MCF 10A (cell line): Measurements from ENCODE around the gene PIP5KL1. TPM values are rescaled to one million over a fixed set of nuclear protein-coding genes. Genes with fewer than 3 reads are reported as not detected.

Source experiments
- BruUV-seq: library from RNA; stranded (reverse); fragments of 400-500 nt; replicated peaks from 2 replicates; lab custom pipeline; 2021; lab: Mats Ljungman, UMichigan
- CTCF ChIA-PET: fragments of 300-600 bp; sonication (Branson Sonifier 250); formaldehyde crosslinking; extraction: SDS; loops from one replicate; lab custom pipeline; 2021; ENCODE audit warnings: antibody characterized with exemption, inconsistent platforms; lab: Yijun Ruan, JAX
- POLR2A ChIA-PET: fragments of 300-600, 350-650 bp; sonication (Branson Sonifier 250); formaldehyde crosslinking; extraction: SDS; loops from one replicate; lab custom pipeline; 2020; ENCODE audit warnings: antibody characterized with exemption, inconsistent platforms; lab: Yijun Ruan, JAX
- DNase-seq: peaks from one replicate; pipeline ENCODE4 v3.0.0-alpha.2; 2018; ENCODE audit not compliant: unreplicated experiment
- H3K27ac Mint-ChIP-seq: one replicate; pipeline ENCODE4 v1.8.0; 2022; ENCODE audit warnings: mild to moderate bottlenecking, low read depth, mixed read lengths; ENCODE audit not compliant: unreplicated experiment
- H3K27me3 Mint-ChIP-seq: one replicate; pipeline ENCODE4 v1.8.0; 2022; ENCODE audit warnings: mixed read lengths; ENCODE audit not compliant: insufficient read depth, unreplicated experiment
- H3K36me3 Mint-ChIP-seq: one replicate; pipeline ENCODE4 v1.8.0; 2022; ENCODE audit warnings: mild to moderate bottlenecking, moderate library complexity, mixed read lengths; ENCODE audit not compliant: insufficient read depth, unreplicated experiment
- H3K4me1 Mint-ChIP-seq: one replicate; pipeline ENCODE4 v1.8.0; 2022; ENCODE audit warnings: mixed read lengths; ENCODE audit not compliant: insufficient read depth, unreplicated experiment
- H3K4me3 Mint-ChIP-seq: one replicate; pipeline ENCODE4 v1.8.0; 2022; ENCODE audit warnings: mild to moderate bottlenecking, moderate library complexity, mixed read lengths; ENCODE audit not compliant: unreplicated experiment
- H3K9me3 Mint-ChIP-seq: one replicate; pipeline ENCODE4 v1.8.0; 2022; ENCODE audit warnings: mixed read lengths; ENCODE audit not compliant: unreplicated experiment
- intact Hi-C: fragments of 100-400 bp; cut with micrococcal nuclease; formaldehyde crosslinking; loops from 2 replicates; pipeline ENCODE4 v1.14.1; 2022
- total RNA-seq: library from RNA; stranded (reverse); gene quantifications from 2 replicates; pipeline ENCODE4 v1.2.3, GENCODE V29; 2022
- TF ChIP-seq, protein P1 (sequence below): fragments of 200-600 bp; IDR thresholded peaks from one replicate; pipeline ENCODE4 v1.8.0; 2022; ENCODE audit warnings: antibody characterized with exemption, mild to moderate bottlenecking; ENCODE audit not compliant: unreplicated experiment

The PIP5KL1 gene
- total RNA-seq, 1 experiment from 2014 or later = 4.0 TPM

DNA sequence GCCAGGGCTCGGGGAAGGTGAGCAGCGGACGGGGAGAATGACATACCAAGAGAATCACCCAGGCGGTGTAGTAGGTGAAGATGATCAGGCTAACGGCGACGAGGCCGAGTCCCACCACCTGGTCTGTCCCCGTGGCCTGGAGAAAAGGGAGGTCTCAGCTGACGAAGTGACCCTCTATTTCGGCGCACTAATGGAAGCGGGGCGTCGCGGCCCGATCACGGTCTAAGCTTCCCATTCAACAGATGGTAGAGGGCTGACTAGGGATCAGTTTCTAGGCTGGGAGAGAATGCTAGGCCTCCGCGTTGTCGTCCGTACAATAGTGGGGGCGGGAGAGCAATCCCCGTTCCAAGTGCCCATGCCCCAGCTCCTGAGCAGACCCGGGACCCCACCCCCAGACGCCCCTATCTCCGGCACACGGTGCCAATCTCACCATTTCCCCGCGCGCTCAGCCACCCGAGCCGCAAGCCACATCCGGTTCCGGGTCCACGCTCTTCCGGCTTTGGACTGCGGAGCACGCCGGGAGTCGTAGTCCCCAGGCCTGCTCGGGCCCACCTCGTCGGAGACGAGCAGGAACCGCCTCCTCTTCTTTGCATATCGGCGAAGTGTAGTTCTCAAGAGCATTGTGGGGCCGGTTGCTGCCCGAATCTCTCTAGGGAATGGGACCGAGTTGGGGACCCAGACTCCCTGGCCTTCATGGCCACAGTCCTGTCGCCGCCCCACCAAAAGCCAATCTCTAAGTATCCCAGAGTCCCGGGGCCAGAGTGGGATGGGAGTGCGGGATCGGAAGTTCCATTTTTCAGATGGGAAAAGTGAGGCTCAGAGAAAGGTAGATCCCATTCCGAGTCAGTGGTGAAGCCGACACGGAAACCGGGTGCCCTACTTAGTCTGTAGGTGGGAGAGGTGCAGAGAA, 7.1 kb upstream of the PIP5KL1 start, which contains the start of gene DPM2:
Gene DPM2 (minus strand): TSS at position 467 of the 910 bp plus-strand sequence. CDS start 34 bp downstream, at position 433.
- Mint-ChIP-seq H3K4me3 (peak within 1 kb of the TSS; percentile 82), H3K36me3 (peaks cover 14% of the 10 kb centered on the region), H3K27me3 (no peaks in the 10 kb centered on the region), H3K9me3 (no peaks in the 10 kb centered on the region), H3K4me1 (peaks cover 28% of the 10 kb centered on the region), H3K27ac (peak within 1 kb of the TSS; percentile 79)
- intact Hi-C loops = no loop called here
- CTCF ChIA-PET = interaction anchor here (0.5 to 10.2 kb wide), 5 partner anchors 17 to 180 kb away, joined by 3 to 172 read pairs (median 5); no protein-coding TSS in a partner anchor
- TF ChIP-seq, protein P1, sequence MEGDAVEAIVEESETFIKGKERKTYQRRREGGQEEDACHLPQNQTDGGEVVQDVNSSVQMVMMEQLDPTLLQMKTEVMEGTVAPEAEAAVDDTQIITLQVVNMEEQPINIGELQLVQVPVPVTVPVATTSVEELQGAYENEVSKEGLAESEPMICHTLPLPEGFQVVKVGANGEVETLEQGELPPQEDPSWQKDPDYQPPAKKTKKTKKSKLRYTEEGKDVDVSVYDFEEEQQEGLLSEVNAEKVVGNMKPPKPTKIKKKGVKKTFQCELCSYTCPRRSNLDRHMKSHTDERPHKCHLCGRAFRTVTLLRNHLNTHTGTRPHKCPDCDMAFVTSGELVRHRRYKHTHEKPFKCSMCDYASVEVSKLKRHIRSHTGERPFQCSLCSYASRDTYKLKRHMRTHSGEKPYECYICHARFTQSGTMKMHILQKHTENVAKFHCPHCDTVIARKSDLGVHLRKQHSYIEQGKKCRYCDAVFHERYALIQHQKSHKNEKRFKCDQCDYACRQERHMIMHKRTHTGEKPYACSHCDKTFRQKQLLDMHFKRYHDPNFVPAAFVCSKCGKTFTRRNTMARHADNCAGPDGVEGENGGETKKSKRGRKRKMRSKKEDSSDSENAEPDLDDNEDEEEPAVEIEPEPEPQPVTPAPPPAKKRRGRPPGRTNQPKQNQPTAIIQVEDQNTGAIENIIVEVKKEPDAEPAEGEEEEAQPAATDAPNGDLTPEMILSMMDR = no peak
- POLR2A ChIA-PET = interaction anchor here (0.6 to 1.9 kb wide), 9 partner anchors 41 to 330 kb away, joined by 3 to 9 read pairs (median 3); partner anchors contain the start of genes NAIF1 and TOR2A
- DNase-seq = peak; percentile 72
- BruUV-seq = TSS peak; percentile 66

DNA sequence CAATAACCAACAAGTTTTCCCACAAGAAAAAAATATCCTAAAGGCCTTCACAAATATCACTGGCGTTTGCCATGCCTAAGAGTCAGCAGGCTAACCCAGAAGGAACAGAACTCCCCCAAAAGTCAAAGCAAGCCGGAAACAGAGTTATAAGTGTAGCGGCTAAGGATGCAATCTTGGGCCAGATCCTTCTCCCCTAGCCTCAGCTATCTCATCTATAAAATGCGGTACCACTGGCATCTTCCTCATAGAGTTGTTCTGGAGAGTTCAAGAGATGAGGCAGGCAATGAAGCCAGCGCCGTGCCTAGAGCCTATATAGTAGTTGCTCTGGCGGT, 6.4 kb upstream of the PIP5KL1 start:
- ChIA-PET CTCF (interaction anchor here (0.7 to 10.2 kb wide), 4 partner anchors 16 to 181 kb away, joined by 3 to 172 read pairs (median 5); no protein-coding TSS in a partner anchor), POLR2A (interaction anchor here (0.6 to 1.9 kb wide), 9 partner anchors 42 to 330 kb away, joined by 3 to 9 read pairs (median 3); partner anchors contain the start of genes NAIF1 and TOR2A)
- no peak for DNase-seq
- Mint-ChIP-seq H3K27ac (peak overlapping the region; percentile 79), H3K4me3 (peak overlapping the region; percentile 82), H3K4me1 (peaks cover 22% of the 10 kb centered on the region), H3K36me3 (peaks cover 14% of the 10 kb centered on the region), H3K9me3 (no peaks in the 10 kb centered on the region), H3K27me3 (no peaks in the 10 kb centered on the region)
- TF ChIP-seq, protein P1 = no peak
- BruUV-seq = no TSS peak
- intact Hi-C loops = no loop called here

DNA sequence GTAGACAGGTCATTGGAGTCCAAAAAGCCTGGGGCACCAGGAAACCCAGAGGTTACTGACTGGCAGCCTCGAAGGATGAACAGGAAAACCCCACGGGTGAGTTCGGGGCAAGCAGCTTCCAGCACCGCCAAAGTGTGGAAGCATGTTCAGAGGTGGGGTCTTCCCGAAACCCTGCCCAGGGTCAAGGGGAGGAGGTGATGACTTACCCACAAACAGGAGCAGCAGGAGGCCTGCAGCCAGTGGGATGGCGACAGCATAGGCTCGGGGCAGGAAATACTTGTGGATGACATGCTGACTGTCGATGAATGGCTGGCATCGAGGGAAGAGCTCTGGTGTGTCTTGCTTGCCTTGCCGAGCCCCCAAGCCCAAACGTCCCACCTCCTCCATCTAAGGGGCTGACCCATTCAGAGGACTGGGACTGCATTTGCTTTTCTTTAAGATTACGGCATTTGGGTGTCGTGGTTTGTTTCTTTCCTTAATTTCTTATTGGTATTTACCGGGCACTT, 5.8 kb upstream of the PIP5KL1 start:
- Mint-ChIP-seq H3K4me3 (peak overlapping the region; percentile 82), H3K36me3 (peaks cover 14% of the 10 kb centered on the region), H3K4me1 (peaks cover 26% of the 10 kb centered on the region), H3K9me3 (no peaks in the 10 kb centered on the region), H3K27ac (peak overlapping the region; percentile 79), H3K27me3 (no peaks in the 10 kb centered on the region)
- no peak for DNase-seq
- TF ChIP-seq, protein P1 = no peak
- intact Hi-C loops = no loop called here
- BruUV-seq = no TSS peak
- ChIA-PET POLR2A (interaction anchor here (0.6 to 1.9 kb wide), 5 partner anchors 16 to 158 kb away, joined by 3 to 9 read pairs (median 4); partner anchors contain the start of genes EEIG1 and NAIF1), CTCF (interaction anchor here (0.7 to 10.2 kb wide), 4 partner anchors 16 to 181 kb away, joined by 3 to 172 read pairs (median 5); no protein-coding TSS in a partner anchor)
